GM18867 (cell line): Measurements from ENCODE around the gene KRT79.
"Not testable (repeated sequence)": the region's sequence is repeated elsewhere in the genome, so short reads cannot be mapped to it uniquely, and the experiment has no call there.

Source experiments
- ATAC-seq: cut with Tn5 transposase; IDR thresholded peaks from one replicate; pipeline ENCODE4 v1.9.1; 2021; ENCODE audit warnings: mild to moderate bottlenecking, moderate library complexity; ENCODE audit not compliant: unreplicated experiment

KRT79 gene

DNA sequence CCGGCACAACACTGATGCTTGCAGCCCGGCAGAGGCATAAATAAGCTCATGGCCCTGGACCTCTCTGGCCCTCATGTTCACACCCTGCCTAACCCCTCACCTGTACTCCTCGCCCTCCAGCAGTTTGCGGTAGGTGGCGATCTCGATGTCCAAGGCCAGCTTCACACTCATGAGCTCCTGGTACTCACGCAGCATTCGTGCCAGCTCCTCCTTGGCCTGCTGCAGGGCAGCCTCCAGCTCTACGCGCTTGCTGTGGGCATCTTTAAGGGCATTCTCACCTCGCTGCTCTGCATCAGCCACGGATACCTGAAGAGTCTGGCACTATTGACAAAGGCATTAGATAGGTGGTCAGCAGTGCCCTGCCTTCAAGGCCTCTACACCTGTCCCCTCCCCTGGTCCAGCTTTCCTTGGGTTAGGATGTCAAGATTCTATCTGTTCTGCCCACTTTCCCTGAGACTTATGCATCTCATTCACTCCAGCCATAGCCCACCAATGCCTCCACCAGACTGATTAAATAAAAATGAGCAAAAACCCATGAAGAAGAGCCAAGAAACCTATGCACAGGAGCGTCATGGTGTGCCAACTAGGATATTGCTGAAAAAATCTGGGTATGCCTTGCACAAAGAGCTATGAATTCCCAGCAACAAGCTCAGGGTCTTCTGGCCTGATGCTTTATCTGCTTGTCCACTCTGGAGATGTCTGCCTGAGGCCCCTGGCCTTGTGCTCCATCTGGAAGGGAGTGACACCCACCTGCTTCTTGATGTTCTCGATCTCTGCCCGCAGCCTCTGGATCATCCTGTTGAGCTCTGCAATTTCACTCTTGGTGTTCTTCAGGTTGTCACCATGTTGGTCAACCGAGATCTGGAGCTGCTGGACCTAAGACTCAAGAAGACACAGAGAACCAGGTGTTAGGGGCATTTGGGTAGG is 26.3 kb downstream of the KRT79 start:
- no peak for ATAC-seq

DNA sequence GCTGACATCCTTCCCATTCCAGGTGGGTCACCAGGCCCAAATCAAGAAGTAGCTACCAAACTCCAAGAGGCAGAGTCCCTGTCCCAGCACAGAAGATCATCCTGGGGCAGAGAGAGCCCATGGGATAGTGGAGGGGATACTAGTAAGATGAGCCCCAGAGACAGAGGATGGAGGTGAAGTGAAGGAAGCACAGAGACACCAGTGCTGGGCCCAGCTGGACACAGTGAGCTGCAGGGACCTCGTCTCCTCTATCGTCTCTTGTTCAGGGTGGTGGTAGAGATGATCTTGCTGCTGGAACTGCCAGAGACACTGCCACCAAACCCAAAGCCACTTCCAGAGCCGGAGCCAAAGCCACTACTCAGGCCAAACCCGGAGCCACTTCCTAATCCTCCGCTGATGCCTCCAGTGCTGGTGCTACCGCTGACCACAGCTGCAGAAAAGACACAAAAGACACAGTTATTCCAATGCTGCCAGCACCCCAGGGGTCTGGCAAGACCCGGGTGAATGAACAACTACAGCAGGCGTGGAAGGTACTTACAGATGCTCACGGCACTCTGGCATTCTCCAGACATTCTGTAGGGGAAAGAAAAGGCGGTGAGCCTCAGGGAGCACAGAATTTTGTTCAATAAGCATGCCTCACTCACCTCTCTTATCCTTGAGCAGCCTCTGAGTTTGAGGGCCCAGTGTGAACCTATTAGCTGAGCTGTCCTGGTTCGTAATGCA is 27.1 kb downstream of the KRT79 start:
- ATAC-seq = no peak

- no peak for ATAC-seq
Observed at GRCh38 chr12:52806169-52806811, 27.8 kb downstream of the KRT79 start.

DNA sequence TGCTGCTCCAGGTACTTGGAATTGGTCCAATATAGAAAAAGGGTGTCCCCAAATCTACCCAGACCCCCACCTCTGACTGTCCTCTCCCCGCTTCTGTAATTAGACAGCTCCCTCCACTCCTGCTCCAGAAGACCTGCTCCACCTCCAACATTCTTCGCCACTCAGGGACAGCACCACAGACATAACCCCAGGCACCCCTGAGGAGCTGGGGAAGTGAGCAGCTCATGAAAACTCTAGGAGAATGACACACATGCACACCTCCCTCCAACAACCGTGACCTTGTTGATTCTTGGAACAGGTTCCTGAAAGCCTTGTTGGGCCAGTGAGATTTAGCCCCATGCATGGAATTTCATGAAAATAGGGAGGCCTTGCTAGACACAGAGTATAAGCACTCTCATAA is 28.4 kb downstream of the KRT79 start:
- ATAC-seq = no peak

- ATAC-seq = no peak
Observed at GRCh38 chr12:52805000-52805399, 29.1 kb downstream of the KRT79 start.

- no peak for ATAC-seq
Observed at GRCh38 chr12:52802442-52802841, 31.7 kb downstream of the KRT79 start.

DNA sequence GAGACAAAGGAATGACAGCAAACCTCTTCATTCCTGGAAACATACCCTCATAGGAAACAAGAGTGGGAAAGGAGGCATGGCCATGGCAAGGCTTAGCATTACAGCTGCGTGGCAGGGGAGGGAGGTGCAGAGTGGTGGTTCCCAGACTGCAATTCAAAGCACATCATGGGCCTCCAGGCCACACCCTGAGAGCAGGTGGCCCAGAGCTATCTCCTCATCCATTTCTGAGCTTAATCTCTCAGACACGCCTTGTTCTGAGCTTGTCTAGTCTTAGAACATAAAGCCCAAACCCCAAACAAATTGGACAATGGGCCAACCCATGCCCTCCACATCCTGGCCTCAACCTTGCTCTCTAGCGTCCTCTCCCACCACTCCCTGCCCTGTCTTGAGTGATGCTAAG is 32.3 kb downstream of the KRT79 start:
- no peak for ATAC-seq

- ATAC-seq = no peak
Observed at GRCh38 chr12:52800259-52800917, 33.7 kb downstream of the KRT79 start.

DNA sequence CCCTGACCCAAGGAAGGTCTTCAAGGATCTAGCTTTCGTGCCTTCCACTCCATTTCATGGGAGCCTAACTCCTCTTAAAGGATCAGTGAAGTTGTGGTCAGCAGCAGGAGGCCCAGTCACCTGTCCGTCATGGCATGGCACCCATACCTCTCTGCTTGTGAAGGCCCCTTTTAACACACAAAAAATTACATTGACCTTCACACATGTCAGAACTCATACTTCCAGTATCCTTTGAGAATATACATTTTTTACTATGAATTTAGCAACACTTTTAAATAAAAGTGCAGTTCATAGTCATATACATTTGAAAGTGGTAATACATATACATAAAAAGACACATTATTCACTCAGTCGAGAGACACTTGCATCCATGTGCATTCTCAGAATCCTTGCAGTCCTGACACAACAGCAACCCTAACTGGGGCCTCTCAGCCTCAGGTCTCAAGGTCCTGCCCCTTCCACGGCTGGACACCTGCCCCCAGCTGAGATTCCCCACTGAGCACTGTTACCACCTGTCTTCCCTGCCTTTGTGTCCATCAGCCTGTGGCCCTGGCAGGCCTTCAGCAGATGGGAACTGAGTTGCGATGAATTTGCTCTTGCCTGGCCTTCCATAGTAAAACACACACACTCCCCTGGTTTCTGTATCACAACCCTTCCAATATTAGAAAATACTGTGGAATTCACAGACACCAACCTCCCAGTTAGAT is 34.5 kb downstream of the KRT79 start:
- ATAC-seq = no peak

DNA sequence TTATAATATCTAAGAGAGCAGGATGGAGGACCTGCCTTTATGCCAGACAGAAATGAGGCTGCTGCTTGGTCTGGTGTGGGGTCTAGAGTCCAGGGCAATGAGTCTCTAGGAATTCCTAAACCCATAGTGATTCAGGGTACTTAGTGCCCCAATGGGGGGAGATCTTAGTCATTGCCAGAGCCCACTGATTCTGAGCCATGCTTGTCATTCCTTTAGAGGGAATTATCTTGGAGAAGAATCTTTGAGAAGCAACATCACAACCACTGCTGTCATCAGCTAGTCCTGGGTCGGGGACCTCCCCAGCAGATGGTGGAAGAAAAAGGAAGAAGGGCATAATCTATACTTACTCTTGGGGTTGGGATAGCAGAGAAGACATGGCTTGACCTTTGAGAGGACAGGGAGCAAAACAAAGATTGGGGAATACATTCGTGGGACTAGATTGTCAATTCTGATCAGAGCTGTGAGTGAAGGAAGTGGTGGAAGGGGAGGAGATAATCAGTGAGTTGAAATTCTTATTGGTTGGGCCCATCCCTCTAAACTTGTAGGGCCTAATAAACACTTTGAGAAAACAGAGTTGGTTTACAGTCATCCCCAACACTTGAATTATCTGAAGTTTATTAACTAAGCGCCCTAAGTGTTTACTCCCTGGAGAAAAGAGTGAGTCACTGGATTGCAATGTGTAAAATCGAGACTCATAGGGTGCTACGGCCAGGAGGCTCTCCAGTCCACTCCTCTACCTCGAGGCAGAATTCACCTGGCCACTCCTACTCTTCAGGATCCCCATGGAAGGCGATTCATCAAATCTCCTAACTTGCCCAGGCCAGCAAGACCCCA is 35.2 kb downstream of the KRT79 start:
- ATAC-seq = no peak

DNA sequence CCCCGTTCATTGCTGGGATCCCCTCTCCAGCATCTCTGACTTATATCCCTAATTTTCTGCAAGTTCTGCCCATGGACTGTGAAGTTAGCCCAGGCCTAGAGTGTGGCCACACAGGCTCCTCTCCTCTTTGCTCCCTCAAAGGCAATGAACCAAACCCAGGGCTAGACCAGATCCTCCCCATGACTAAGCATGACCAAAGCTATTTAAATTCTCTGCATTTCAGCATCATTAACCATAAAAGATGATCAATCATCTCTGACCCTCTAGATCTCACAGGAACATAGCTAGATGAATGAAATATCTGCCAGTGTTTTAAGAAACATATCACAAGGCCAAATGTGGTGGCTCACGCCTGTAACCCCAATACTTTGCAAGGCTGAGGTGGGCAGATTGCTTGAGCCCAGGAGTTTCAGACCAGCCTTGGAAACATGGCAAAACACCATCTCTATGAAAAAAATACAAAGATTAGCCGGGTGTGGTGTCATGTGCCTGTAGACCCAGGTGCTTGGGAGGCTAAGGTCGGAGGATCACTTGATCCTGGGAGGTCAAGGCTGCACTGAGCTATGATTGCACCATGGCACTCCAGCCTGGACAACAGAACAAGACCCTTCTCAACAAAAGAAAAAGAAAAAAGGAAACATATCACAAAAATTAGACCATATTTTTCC is 36.0 kb downstream of the KRT79 start:
- no peak for ATAC-seq

- no peak for ATAC-seq
Observed at GRCh38 chr12:52797529-52797894, 36.6 kb downstream of the KRT79 start.

GRCh38 chr12:52796839-52797528 is 37.1 kb downstream of the KRT79 start:
- no peak for ATAC-seq

- ATAC-seq = no peak
Observed at GRCh38 chr12:52796429-52796794, 37.7 kb downstream of the KRT79 start.

DNA sequence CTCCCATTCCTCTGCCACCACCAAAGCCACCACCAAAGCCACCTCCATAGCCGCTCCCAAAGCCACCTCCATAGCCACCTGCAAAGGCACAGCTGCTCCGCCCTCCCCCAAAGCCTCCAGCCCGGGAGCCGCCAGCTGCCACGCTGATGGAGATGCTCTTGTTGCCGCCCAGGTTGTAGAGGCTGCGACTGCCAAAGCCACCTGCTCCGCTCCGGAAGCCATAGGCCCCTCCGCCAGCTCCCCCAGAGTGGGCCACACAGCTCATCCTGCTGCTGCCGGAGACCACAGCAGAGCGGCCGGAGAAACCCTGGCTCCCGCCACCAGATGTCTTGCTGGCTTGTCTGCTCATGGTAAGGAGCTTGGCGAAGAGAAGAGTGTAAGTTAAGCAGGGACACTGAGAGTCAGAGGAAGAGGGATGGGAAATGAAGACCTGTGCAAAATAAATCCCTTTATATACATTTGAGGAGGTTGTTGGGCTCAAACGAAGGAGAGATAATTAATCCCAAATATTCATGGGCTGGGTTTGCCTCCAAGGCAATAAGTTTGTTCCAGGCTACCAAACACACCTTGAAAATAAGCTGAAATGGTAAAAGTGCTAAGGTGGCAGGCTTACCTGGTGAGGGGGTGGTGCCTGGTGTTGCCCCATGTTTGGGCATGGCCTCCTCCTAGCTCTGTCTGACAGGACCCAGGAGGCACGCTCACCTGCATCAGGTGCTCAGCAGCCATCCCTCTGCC is 38.2 kb downstream of the KRT79 start, which contains the start of gene KRT3:
Gene KRT3 (minus strand): TSS at position 424 of the 735 bp plus-strand sequence. CDS start 75 bp downstream, at position 349.
- ATAC-seq = no peak

- ATAC-seq = not testable (repeated sequence)
Observed at GRCh38 chr12:52795332-52795674, 38.8 kb downstream of the KRT79 start.

DNA sequence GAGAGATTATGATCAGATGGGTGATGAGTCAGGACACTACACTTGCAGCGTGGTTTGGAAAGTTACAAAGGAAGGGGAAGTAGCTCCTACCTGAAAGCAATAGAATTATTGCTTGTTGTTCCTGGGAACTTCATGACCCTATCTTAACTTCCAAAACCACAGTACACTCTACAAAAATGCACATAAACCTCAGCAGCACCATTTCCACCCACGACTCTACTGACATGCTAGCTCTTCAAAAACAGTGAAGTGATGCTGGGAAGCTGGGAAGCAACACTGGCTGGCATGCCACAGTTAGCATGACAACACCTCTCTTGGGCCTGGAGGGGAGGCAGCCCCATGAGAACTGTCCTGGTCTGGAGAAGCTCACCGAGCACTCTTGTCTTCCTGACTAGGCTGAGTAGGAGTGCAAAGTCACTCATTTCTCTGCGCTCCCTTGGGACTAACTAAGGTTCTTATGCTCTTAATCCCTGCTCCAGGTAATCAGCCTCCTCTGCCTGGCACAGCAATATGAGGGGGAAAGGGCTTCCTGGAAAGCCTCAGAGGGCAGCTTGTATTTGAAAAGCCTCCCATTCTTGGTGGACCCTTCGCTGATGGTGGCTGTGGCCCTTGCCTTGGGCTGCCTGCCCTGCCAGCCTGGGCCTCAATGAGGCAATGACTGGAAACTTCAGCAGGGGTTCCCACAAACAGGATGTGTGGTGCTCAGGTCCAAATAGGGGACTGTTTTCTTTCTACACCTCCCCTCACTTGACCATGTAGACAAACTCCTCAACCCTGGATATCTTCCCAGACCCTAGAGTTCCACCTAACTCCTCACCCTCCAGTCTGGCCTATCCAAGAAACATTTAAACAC is 39.4 kb downstream of the KRT79 start:
- no peak for ATAC-seq
